Natural killer cell (primary cell): Measurements from ENCODE around the gene SORT1. TPM values are rescaled to one million over a fixed set of nuclear protein-coding genes. Genes with fewer than 3 reads are reported as not detected.
A peak's percentile ranks its signal among the peaks of the same experiment; 100 is the strongest.

Experiments used
- ATAC-seq, 3 donors: fragments of 150-1000 bp in 2 of 3; fragments of 200-7000 bp in 1 of 3; cut with Tn5 transposase; 1 replicate in 1 of 3; 2 replicates in 2 of 3; pipeline ENCODE4 v1.10.0; 2021; ENCODE audit warnings: mild to moderate bottlenecking in 2 of 3, moderate library complexity in 2 of 3
- DNase-seq, 2 donors: peaks; one replicate each; pipeline versions ENCODE4 v3.0.0 to v3.0.0-alpha.2; 2013 to 2021; ENCODE audit warnings: mixed read lengths in 1 of 2
- H3K27ac ChIP-seq: one replicate; pipeline ENCODE4 v1.5.1; 2013; ENCODE audit warnings: mild to moderate bottlenecking, low read length
- H3K27me3 ChIP-seq: one replicate; pipeline ENCODE4 v1.6.1; 2013; ENCODE audit warnings: low read length; ENCODE audit not compliant: control insufficient read depth, insufficient read depth
- H3K36me3 ChIP-seq: one replicate; pipeline ENCODE4 v1.6.1; 2013; ENCODE audit warnings: low read length; ENCODE audit not compliant: control insufficient read depth, insufficient read depth
- H3K4me1 ChIP-seq: one replicate; pipeline ENCODE4 v1.6.1; 2013; ENCODE audit warnings: low read length; ENCODE audit not compliant: control insufficient read depth, insufficient read depth
- H3K4me3 ChIP-seq: one replicate; pipeline ENCODE4 v1.5.1; 2013; ENCODE audit warnings: low read length
- H3K9me3 ChIP-seq: one replicate; pipeline ENCODE4 v1.6.1; 2013; ENCODE audit warnings: low read length; ENCODE audit not compliant: control insufficient read depth, insufficient read depth
- H3K27ac Mint-ChIP-seq, 2 donors: one replicate each; pipeline ENCODE4 v1.8.0; 2022; ENCODE audit warnings: mild to moderate bottlenecking in 2 of 2, mixed read lengths in 2 of 2, moderate library complexity in 1 of 2
- H3K27me3 Mint-ChIP-seq, 2 donors: one replicate each; pipeline ENCODE4 v1.8.0; 2022; ENCODE audit warnings: low read depth in 2 of 2, mixed read lengths in 2 of 2
- H3K36me3 Mint-ChIP-seq: one replicate; pipeline ENCODE4 v1.8.0; 2022; ENCODE audit warnings: mixed read lengths
- H3K4me1 Mint-ChIP-seq, 2 donors: one replicate each; pipeline ENCODE4 v1.8.0; 2022; ENCODE audit warnings: mixed read lengths in 2 of 2
- H3K4me3 Mint-ChIP-seq: one replicate; pipeline ENCODE4 v1.8.0; 2022; ENCODE audit warnings: mild to moderate bottlenecking, moderate library complexity, mixed read lengths
- H3K9me3 Mint-ChIP-seq, 2 donors: one replicate each; pipeline ENCODE4 v1.8.0; 2022; ENCODE audit warnings: mixed read lengths in 2 of 2
- CTCF ChIP-seq: fragments of 200-600 bp; IDR thresholded peaks from one replicate; pipeline ENCODE4 v1.8.0; 2022; ENCODE audit warnings: antibody characterized with exemption
- WGBS: methylation state at CpG from one replicate; pipeline ENCODE4 v1.1.7; 2013; ENCODE audit warnings: missing lambda C conversion rate; ENCODE audit not compliant: insufficient coverage; 5-methylcytosine and 5-hydroxymethylcytosine counted together
- intact Hi-C: fragments of 100-400 bp; cut with micrococcal nuclease; formaldehyde crosslinking; loops from one replicate; pipeline ENCODE4 v1.14.2; 2022
- total RNA-seq, 4 donors: library from RNA; stranded (reverse); fragments of 120-200 nt in 1 of 4; gene quantifications; one replicate each; pipeline versions ENCODE4 v1.2.3 to v1.2.4, GENCODE V29; 2013 to 2022

SORT1 gene
- total RNA-seq, 3 donors from 2014 or later (not counting 1 experiment from before 2014, with no cell fraction given), result 2.7 to 7.1 (median 3.7) TPM

DNA sequence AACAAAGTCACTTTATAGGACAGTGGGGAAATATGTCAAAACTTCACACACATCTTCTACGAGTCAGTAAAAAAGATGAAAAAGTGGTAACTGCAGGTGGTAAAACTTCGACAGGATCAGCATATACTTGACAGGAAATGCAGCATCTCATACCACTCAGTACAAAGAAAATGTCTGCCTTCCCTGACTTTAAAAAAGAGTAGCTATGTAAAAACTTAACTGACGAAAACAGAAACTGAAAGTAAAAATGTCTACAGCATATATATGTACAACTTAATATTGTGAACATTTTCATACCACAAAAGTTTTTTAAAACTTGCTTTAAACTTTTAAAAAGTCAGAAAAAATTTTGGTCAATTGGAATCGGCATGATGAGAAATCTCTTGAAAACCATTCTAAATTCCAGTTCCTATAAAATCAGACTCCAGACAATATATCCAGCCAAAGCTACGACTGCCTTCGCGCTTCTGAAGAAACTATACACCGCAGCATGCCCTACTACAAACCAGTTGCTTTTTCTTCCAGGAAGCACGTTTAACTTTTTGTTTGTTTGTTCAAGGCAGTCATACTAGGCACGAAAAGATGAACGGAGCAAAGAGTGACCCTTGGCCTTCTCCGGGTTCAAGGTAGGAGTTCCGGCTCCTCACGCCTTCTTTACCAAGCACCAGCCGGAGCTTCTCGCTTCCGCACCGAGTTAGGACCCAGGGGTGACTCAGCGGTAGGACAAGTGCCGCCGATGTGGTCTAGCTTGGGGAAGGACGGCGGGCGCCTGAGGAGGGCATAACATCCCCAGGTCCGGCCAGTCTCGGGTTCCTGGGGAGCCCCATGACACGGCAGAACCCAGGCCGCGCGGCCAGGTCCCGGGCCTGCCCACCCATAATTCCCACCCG lies 27.9 kb upstream of the SORT1 start:
- TF ChIP-seq CTCF, result no peak
- Mint-ChIP-seq H3K27me3 (no peaks in the 10 kb centered on the region), H3K27ac (peak overlapping the region; percentile 98), H3K9me3 (no peaks in the 10 kb centered on the region), H3K36me3 (no peaks in the 10 kb centered on the region), H3K4me3 (peak overlapping the region; percentile 96), H3K4me1 (peaks cover 36 to 45% of the 10 kb centered on the region in 2 donors)
- DNase-seq (peak; percentile 72 to 80), ATAC-seq (peak; percentile 49 to 73 (median 51))
- Histone ChIP-seq H3K4me1 (peaks cover 17% of the 10 kb centered on the region), H3K27me3 (no peaks in the 10 kb centered on the region), H3K4me3 (peak overlapping the region; percentile 94), H3K27ac (peak overlapping the region; percentile 96), H3K9me3 (no peaks in the 10 kb centered on the region), H3K36me3 (peaks cover 7% of the 10 kb centered on the region)
- WGBS, result 0% methylated on average over 29 of the region's 32 CpGs
- intact Hi-C loops, result loop anchor here (1.0 to 5.0 kb wide), 3 partner anchors 58 to 913 kb away; partner anchors contain the start of genes ATXN7L2, GNAI3 and RBM15

GRCh38 chr1:109423498-109423897 lies 25.8 kb upstream of the SORT1 start:
- Histone ChIP-seq H3K36me3 (peaks cover 21% of the 10 kb centered on the region), H3K27ac (peak overlapping the region; percentile 27), H3K4me3 (no peak overlapping the region), H3K4me1 (peaks cover 17% of the 10 kb centered on the region), H3K27me3 (no peaks in the 10 kb centered on the region), H3K9me3 (no peaks in the 10 kb centered on the region)
- no peak for ATAC-seq
- intact Hi-C loops, result no loop called here
- H3K4me1 Mint-ChIP-seq, result peaks cover 36 to 45% of the 10 kb centered on the region in 2 donors
- peak overlapping the region; percentile 1 for H3K4me3 Mint-ChIP-seq
- H3K27ac Mint-ChIP-seq, result peak overlapping the region; percentile 98
- H3K36me3 Mint-ChIP-seq, result no peaks in the 10 kb centered on the region
- no peak for TF ChIP-seq CTCF
- no peak for DNase-seq
- H3K9me3 Mint-ChIP-seq, result no peaks in the 10 kb centered on the region
- 80% methylated on average over 2 of the region's 2 CpGs for WGBS
- H3K27me3 Mint-ChIP-seq, result no peaks in the 10 kb centered on the region

DNA sequence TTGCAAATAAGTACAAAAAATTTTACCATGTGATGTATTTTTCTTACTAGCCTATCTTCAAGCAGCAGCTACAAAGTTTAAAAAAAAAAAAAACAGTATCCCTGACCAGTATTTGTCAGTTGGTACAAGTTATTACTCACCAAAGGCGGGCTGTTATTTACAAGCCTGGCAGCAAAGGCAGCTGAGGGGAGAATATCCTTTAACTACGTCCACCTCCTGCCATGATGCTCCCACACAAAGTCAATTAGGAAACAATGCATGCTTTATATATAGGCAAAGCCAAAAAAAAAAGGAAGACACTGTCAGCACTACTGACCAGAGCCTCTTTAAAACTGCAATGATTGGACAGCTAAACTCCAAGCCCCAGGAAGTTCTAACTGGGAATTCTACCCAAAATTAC lies 14.8 kb upstream of the SORT1 start:
- Histone ChIP-seq H3K27me3 (no peaks in the 10 kb centered on the region), H3K36me3 (peaks cover 85% of the 10 kb centered on the region), H3K4me3 (no peak overlapping the region), H3K4me1 (no peaks in the 10 kb centered on the region), H3K9me3 (no peaks in the 10 kb centered on the region), H3K27ac (no peak overlapping the region)
- Mint-ChIP-seq H3K4me3 (no peak overlapping the region), H3K9me3 (no peaks in the 10 kb centered on the region), H3K36me3 (peaks cover 34% of the 10 kb centered on the region), H3K4me1 (peaks cover 24 to 38% of the 10 kb centered on the region in 2 donors), H3K27ac (no peak overlapping the region), H3K27me3 (no peaks in the 10 kb centered on the region)
- intact Hi-C loops, result no loop called here
- DNase-seq (no peak), ATAC-seq (no peak)
- no peak for TF ChIP-seq CTCF
- WGBS, result 67% methylated on average over 1 of the region's 2 CpGs
